Breast epithelium (tissue), 4 donors: ENCODE results near the gene NDUFAF7. TPM values are rescaled to one million over a fixed set of nuclear protein-coding genes. Genes with fewer than 3 reads are reported as not detected.
A peak's percentile ranks its signal among the peaks of the same experiment; 100 is the strongest.
"Not testable (repeated sequence)": the region's sequence is repeated elsewhere in the genome, so short reads cannot be mapped to it uniquely, and the experiment has no call there.

Experiments used
- DNase-seq, 2 donors: peaks; one replicate each; pipeline ENCODE4 v3.0.0-alpha.2; 2019; ENCODE audit warnings: low spot score in 2 of 2
- H3K27ac ChIP-seq, 2 donors: fragments of 200-600 bp; sonication (generic) in 1 of 2; one replicate each; pipeline ENCODE4 v1.5.1; 2016 to 2019; ENCODE audit warnings: mild to moderate bottlenecking in 1 of 2
- H3K27me3 ChIP-seq, 2 donors: fragments of 200-600 bp; sonication (generic) in 1 of 2; one replicate each; pipeline versions ENCODE4 v1.5.1 to v1.6.0; 2017 to 2019; ENCODE audit warnings: control low read depth in 1 of 2, mild to moderate bottlenecking in 1 of 2
- H3K36me3 ChIP-seq: fragments of 200-600 bp; one replicate; pipeline ENCODE4 v1.5.1; 2019
- H3K4me1 ChIP-seq, 2 donors: fragments of 200-600 bp; sonication (generic); one replicate each; pipeline ENCODE4 v1.5.1; 2016 to 2019; ENCODE audit warnings: control low read depth in 1 of 2
- H3K4me3 ChIP-seq, 3 donors: fragments of 200-600 bp; sonication (generic); 1 replicate in 2 of 3; 2 replicates in 1 of 3; pipeline ENCODE4 v1.5.1; 2016 to 2019; ENCODE audit warnings: mild to moderate bottlenecking in 3 of 3, moderate library complexity in 2 of 3
- H3K9me3 ChIP-seq, 2 donors: fragments of 200-600 bp; sonication (generic) in 1 of 2; one replicate each; pipeline ENCODE4 v1.5.1; 2016 to 2019; ENCODE audit warnings: control low read depth in 1 of 2
- POLR2A ChIP-seq: fragments of 450-650 bp; IDR thresholded peaks from one replicate; pipeline ENCODE4 v1.6.1; 2016; ENCODE audit warnings: antibody characterized with exemption, mild to moderate bottlenecking, moderate library complexity
- POLR2AphosphoS5 ChIP-seq, 3 donors: sonication (generic); formaldehyde crosslinking; IDR thresholded peaks; one replicate each; pipeline ENCODE4 v1.6.1; 2017; ENCODE audit warnings: antibody characterized with exemption in 3 of 3
- intact Hi-C: fragments of 100-400 bp; cut with DNase I; formaldehyde crosslinking; loops from one replicate; pipeline ENCODE4 v1.15.1; 2023; ENCODE audit warnings: low total_unique reads
- total RNA-seq, 3 donors: library from RNA; depleted of rRNA; stranded (reverse); fragments of >200 nt; gene quantifications; one replicate each; pipeline ENCODE4 v1.1.0, GENCODE V29; 2016
- TF ChIP-seq, protein P1 (sequence below), 3 donors: fragments of 450-650 bp; IDR thresholded peaks; one replicate each; pipeline ENCODE4 v1.5.1; 2016 to 2017; ENCODE audit warnings: antibody characterized with exemption in 3 of 3, mild to moderate bottlenecking in 3 of 3, moderate library complexity in 3 of 3

NDUFAF7 gene
- total RNA-seq, 3 donors from 2014 or later = 13.3 to 29.0 (median 20.6) TPM

DNA sequence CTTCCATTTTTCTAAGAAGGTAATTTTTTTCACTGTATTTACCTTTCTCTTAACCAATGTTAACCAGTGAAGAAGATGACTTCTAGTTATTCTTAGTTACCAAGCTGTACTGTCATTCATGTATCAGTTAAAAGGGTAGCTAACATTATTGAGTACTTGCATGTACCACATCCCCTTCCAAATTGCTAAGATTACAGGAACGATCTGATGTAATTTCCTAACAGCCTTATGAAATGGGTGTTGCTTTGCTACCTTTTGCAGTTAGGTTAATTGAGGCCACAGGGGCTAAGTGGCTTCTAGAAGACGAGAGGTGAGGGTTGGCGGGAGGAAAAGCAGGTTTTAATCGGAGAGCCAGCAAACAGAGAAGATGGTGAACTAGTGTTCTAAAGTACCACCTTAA, 41.2 kb upstream of the NDUFAF7 start:
- no peaks in the 10 kb centered on the region for H3K27me3 ChIP-seq
- H3K27ac ChIP-seq = peak overlapping the region in 1 of 2 donors; percentile 61
- H3K4me3 ChIP-seq = no peak overlapping the region
- intact Hi-C loops = no loop called here
- no peak for DNase-seq
- no peaks in the 10 kb centered on the region for H3K36me3 ChIP-seq
- TF ChIP-seq, protein P1, sequence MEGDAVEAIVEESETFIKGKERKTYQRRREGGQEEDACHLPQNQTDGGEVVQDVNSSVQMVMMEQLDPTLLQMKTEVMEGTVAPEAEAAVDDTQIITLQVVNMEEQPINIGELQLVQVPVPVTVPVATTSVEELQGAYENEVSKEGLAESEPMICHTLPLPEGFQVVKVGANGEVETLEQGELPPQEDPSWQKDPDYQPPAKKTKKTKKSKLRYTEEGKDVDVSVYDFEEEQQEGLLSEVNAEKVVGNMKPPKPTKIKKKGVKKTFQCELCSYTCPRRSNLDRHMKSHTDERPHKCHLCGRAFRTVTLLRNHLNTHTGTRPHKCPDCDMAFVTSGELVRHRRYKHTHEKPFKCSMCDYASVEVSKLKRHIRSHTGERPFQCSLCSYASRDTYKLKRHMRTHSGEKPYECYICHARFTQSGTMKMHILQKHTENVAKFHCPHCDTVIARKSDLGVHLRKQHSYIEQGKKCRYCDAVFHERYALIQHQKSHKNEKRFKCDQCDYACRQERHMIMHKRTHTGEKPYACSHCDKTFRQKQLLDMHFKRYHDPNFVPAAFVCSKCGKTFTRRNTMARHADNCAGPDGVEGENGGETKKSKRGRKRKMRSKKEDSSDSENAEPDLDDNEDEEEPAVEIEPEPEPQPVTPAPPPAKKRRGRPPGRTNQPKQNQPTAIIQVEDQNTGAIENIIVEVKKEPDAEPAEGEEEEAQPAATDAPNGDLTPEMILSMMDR (IDR thresholded peaks at IDR 0.05) = no peak
- no peak for TF ChIP-seq POLR2AphosphoS5 (IDR thresholded peaks at IDR 0.05)
- no peak for TF ChIP-seq POLR2A
- no peaks in the 10 kb centered on the region for H3K4me1 ChIP-seq
- no peaks in the 10 kb centered on the region for H3K9me3 ChIP-seq

DNA sequence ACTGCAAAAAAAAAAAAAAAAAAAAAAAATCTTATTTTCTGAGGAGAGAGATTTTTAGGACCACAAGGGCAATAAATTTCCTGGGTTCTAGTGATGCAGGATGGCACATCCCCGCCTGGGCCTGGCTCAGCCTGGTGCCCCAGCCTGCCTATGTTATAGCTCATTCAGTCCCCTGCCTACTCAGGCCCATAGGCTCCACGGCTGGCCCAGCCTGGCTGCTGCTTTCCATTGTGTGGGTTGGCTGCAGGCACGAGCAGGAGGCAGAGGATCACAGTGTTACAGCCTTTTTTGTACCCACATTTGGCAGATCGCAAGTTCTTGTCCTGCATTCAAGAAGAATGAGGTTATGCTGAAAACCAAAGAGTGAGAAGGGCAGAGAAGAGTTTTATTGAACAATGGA, 40.2 kb upstream of the NDUFAF7 start:
- DNase-seq = no peak
- Histone ChIP-seq H3K9me3 (no peaks in the 10 kb centered on the region), H3K4me1 (no peaks in the 10 kb centered on the region), H3K36me3 (no peaks in the 10 kb centered on the region), H3K27me3 (no peaks in the 10 kb centered on the region), H3K27ac (no peak overlapping the region), H3K4me3 (no peak overlapping the region)
- intact Hi-C loops = no loop called here
- TF ChIP-seq POLR2A (no peak), POLR2AphosphoS5 (IDR thresholded peaks at IDR 0.05) (no peak)
- TF ChIP-seq, protein P1 (IDR thresholded peaks at IDR 0.05) = no peak

DNA sequence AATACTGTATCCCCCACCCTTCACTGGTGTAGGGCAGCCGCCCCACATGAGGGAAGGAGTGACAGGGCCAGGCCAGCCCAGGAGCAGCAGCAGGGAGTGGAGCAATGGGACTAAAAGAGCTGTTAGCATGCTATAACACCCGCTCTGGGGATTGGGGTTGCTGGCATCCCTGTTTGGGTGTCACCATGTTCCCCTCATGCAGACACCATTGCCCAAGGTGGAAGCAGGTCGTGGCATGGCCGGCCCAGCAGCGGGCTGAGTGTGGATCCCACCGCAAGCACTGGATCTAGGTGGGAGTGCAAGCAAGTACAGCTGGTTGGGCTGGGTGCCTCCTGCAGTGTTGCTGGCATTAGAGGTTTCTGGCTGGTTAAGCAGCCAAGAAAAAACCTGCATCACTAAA, 39.7 kb upstream of the NDUFAF7 start:
- Histone ChIP-seq H3K36me3 (no peaks in the 10 kb centered on the region), H3K4me3 (no peak overlapping the region), H3K4me1 (no peaks in the 10 kb centered on the region), H3K9me3 (no peaks in the 10 kb centered on the region), H3K27ac (no peak overlapping the region), H3K27me3 (no peaks in the 10 kb centered on the region)
- TF ChIP-seq POLR2A (no peak), POLR2AphosphoS5 (IDR thresholded peaks at IDR 0.05) (no peak)
- TF ChIP-seq, protein P1 (IDR thresholded peaks at IDR 0.05) = no peak
- intact Hi-C loops = no loop called here
- no peak for DNase-seq

DNA sequence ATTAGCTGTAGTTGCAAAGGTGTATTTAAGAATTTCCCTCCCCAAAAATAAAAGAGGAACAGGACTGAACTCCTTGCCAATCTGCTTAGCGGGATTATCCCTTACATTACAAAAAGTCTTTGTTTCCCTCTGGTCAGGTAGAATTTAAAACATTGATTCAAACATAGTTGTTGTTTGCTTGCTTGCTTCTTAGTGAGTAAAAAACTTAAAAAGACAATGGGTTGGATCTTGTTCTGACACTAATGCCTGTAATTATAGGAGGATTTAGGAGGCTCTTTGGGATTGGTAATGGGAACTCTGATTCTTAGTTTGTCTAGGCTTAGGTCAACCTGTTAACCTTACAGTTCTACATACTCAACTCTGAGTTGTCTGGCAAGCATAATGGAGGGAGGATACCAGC, 38.9 kb upstream of the NDUFAF7 start:
- DNase-seq = no peak
- H3K36me3 ChIP-seq = no peaks in the 10 kb centered on the region
- H3K9me3 ChIP-seq = no peaks in the 10 kb centered on the region
- intact Hi-C loops = no loop called here
- no peak overlapping the region for H3K4me3 ChIP-seq
- TF ChIP-seq, protein P1 (IDR thresholded peaks at IDR 0.05) = no peak
- TF ChIP-seq POLR2AphosphoS5 (IDR thresholded peaks at IDR 0.05) = no peak
- no peak for TF ChIP-seq POLR2A
- H3K4me1 ChIP-seq = no peaks in the 10 kb centered on the region
- no peak overlapping the region for H3K27ac ChIP-seq
- no peaks in the 10 kb centered on the region for H3K27me3 ChIP-seq

DNA sequence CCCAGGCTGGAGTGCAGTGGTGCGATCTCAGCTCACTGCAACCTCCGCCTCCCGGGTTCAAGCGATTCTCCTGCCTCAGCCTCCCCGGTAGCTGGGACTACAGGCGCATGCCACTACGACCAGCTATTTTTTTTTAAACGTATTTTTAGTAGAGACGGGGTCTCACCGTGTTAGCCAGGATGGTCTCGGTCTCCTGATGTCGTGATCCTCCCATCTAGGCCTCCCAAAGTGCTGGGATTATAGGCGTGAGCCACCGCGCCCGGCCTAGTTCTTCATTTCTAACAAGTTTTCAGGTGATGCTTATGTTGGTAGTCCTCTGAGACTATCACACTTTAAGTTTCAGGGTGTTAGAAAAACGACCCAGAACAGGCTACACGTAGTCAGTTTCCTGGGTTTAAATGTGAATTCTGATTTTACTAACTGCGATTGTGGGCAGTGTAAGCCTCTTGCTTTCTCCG, 35.6 kb upstream of the NDUFAF7 start:
- H3K36me3 ChIP-seq, intact Hi-C loops, H3K4me1 ChIP-seq, H3K9me3 ChIP-seq, DNase-seq, H3K27me3 ChIP-seq: not testable (repeated sequence)
- Histone ChIP-seq H3K4me3 (peak overlapping the region; percentile 63 to 91 (median 85)), H3K27ac (peak overlapping the region; percentile 88 to 94)
